EH (cell line): Measurements from ENCODE around the gene CD14.
"Not testable (repeated sequence)": the region's sequence is repeated elsewhere in the genome, so short reads cannot be mapped to it uniquely, and the experiment has no call there.

Experiments used
- DNase-seq: peaks from one replicate; pipeline ENCODE4 v3.0.0-alpha.2; 2015; ENCODE audit warnings: low read depth

Gene CD14

GRCh38 chr5:140596321-140596741, 36.6 kb downstream of the CD14 start:
- no peak for DNase-seq

GRCh38 chr5:140595538-140596300, 37.3 kb downstream of the CD14 start:
- no peak for DNase-seq

DNA sequence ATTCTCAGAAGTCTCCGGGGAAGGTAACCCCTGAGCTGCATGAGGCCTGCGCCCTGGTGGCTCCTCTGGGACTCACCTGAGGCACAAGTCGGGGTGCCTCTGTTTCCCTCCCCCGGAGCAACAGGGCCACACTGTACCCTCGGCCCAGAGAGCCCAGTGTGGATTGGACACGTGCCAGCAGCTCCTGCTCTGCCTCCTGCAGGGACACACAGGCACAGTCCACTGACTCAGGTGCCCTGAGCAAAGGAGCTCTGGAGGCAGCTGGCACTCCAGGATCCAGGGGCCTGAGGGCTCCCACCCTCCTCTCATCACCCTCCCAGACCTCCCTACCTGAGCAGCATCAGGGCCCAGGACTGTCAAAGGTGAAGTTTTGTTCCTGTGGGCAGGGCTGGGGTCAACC, 38.8 kb downstream of the CD14 start:
- DNase-seq = no peak

- DNase-seq = not testable (repeated sequence)
These were observed 39.9 kb downstream of the CD14 start for GRCh38 chr5:140593070-140593469.

- peak; percentile 67 for DNase-seq
These were observed 41.1 kb downstream of the CD14 start for GRCh38 chr5:140591747-140592372.

- no peak for DNase-seq
These were observed 42.1 kb downstream of the CD14 start for GRCh38 chr5:140590861-140591260.

- DNase-seq = peak; percentile 58
These were observed 44.5 kb downstream of the CD14 start for GRCh38 chr5:140588311-140589070.

DNA sequence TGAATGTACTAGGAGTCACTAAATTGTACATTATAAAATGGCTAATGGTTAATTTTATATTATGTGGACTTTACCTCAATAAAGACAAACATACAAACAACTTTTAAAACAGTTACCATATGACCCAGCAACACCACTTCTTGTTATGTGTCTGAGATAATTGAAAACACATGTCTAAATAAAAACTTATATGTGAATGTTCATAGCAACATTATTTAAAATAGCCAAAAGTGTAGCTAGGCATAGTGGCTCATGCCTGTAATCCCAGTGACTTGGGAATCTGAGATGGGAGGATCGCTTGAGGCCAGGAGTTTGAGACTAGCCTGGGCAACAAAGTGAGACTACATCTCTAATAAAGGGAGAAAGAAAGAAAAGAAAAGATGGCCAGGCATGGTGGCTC, 45.5 kb downstream of the CD14 start:
- DNase-seq = no peak
